ENCODE data around the gene NPAS4. TPM values are rescaled to one million over a fixed set of nuclear protein-coding genes. Genes with fewer than 3 reads are reported as not detected.
"Not testable (repeated sequence)": the region's sequence is repeated elsewhere in the genome, so short reads cannot be mapped to it uniquely, and the experiment has no call there.

NPAS4 gene
- total RNA-seq, 1 experiment from 2014 or later = not detected

- DNase-seq (ENCODE audit: low spot score) = no peak
- in situ Hi-C loops (cut with HindIII; ENCODE audit: low sequenced_read_pairs) = no loop called here
These were observed 6.5 kb upstream of the NPAS4 start for GRCh38 chr11:66414120-66414934.

GRCh38 chr11:66415423-66415822, 5.4 kb upstream of the NPAS4 start:
- in situ Hi-C loops (cut with HindIII; ENCODE audit: low sequenced_read_pairs) = no loop called here
- no peak for DNase-seq (ENCODE audit: low spot score)

GRCh38 chr11:66417000-66417399, 3.8 kb upstream of the NPAS4 start:
- in situ Hi-C loops (cut with HindIII; ENCODE audit: low sequenced_read_pairs) = no loop called here
- DNase-seq (ENCODE audit: low spot score) = no peak

- in situ Hi-C loops (cut with HindIII; ENCODE audit: low sequenced_read_pairs) = no loop called here
- peak; percentile 96 for DNase-seq (ENCODE audit: low spot score)
These were observed 2.5 kb upstream of the NPAS4 start for GRCh38 chr11:66418168-66418985.

- in situ Hi-C loops (cut with HindIII; ENCODE audit: low sequenced_read_pairs) = no loop called here
- DNase-seq (ENCODE audit: low spot score) = no peak
These were observed 1.9 kb upstream of the NPAS4 start for GRCh38 chr11:66418986-66419308.

- peak; percentile 36 for DNase-seq (ENCODE audit: low spot score)
- in situ Hi-C loops (cut with HindIII; ENCODE audit: low sequenced_read_pairs) = no loop called here
These were observed 1.0 kb upstream of the NPAS4 start for GRCh38 chr11:66419825-66420224.

GRCh38 chr11:66421492-66422205, 814 bp downstream of the NPAS4 start:
- in situ Hi-C loops (cut with HindIII; ENCODE audit: low sequenced_read_pairs) = no loop called here
- DNase-seq (ENCODE audit: low spot score) = peak; percentile 57

- no peak for DNase-seq (ENCODE audit: low spot score)
- in situ Hi-C loops (cut with HindIII; ENCODE audit: low sequenced_read_pairs) = no loop called here
These were observed 5.5 kb downstream of the NPAS4 start for GRCh38 chr11:66426314-66426713.

- no peak for DNase-seq (ENCODE audit: low spot score)
- in situ Hi-C loops (cut with HindIII; ENCODE audit: low sequenced_read_pairs) = no loop called here
These were observed 8.1 kb downstream of the NPAS4 start for GRCh38 chr11:66428933-66429332.

GRCh38 chr11:66429983-66430602, 9.3 kb downstream of the NPAS4 start:
- in situ Hi-C loops (cut with HindIII; ENCODE audit: low sequenced_read_pairs) = no loop called here

GRCh38 chr11:66431287-66431686, 10.5 kb downstream of the NPAS4 start:
- in situ Hi-C loops (cut with HindIII; ENCODE audit: low sequenced_read_pairs); DNase-seq (ENCODE audit: low spot score): not testable (repeated sequence)

More at GRCh38 chr11:66429983-66430602, 9.3 kb downstream of the NPAS4 start:
- peak; percentile 89 for DNase-seq (ENCODE audit: low spot score)

- DNase-seq (ENCODE audit: low spot score); in situ Hi-C loops (cut with HindIII; ENCODE audit: low sequenced_read_pairs): not testable (repeated sequence)
These were observed 11.1 kb downstream of the NPAS4 start for GRCh38 chr11:66431871-66432329.

- in situ Hi-C loops (cut with HindIII; ENCODE audit: low sequenced_read_pairs) = no loop called here
- DNase-seq (ENCODE audit: low spot score) = no peak
These were observed 11.8 kb downstream of the NPAS4 start for GRCh38 chr11:66432597-66432996.

GRCh38 chr11:66437979-66438503, 17.2 kb downstream of the NPAS4 start:
- in situ Hi-C loops (cut with HindIII; ENCODE audit: low sequenced_read_pairs) = no loop called here

GRCh38 chr11:66438504-66439466, 17.9 kb downstream of the NPAS4 start, which contains the start of gene MRPL11:
Gene MRPL11 (minus strand): TSS chr11:66438848. CDS start chr11:66438754, 94 bp downstream.
- peak; percentile 97 for DNase-seq (ENCODE audit: low spot score)
- in situ Hi-C loops (cut with HindIII; ENCODE audit: low sequenced_read_pairs) = no loop called here

More at GRCh38 chr11:66437979-66438503, 17.2 kb downstream of the NPAS4 start:
- DNase-seq (ENCODE audit: low spot score) = no peak

- DNase-seq (ENCODE audit: low spot score) = not testable (repeated sequence)
These were observed 19.5 kb downstream of the NPAS4 start for GRCh38 chr11:66440101-66440939.

GRCh38 chr11:66440940-66441282, 20.1 kb downstream of the NPAS4 start:
- DNase-seq (ENCODE audit: low spot score); in situ Hi-C loops (cut with HindIII; ENCODE audit: low sequenced_read_pairs): not testable (repeated sequence)

More at GRCh38 chr11:66440101-66440939, 19.5 kb downstream of the NPAS4 start:
- in situ Hi-C loops (cut with HindIII; ENCODE audit: low sequenced_read_pairs) = not testable (repeated sequence)

All from G401 (cell line).